Inflammatory macrophage (primary cell): ENCODE results near the gene CNOT8.
A peak's percentile ranks its signal among the peaks of the same experiment; 100 is the strongest.
"Not testable (repeated sequence)": the region's sequence is repeated elsewhere in the genome, so short reads cannot be mapped to it uniquely, and the experiment has no call there.

Source experiments
- DNase-seq, 2 donors: peaks; one replicate each; pipeline ENCODE4 v3.0.0-alpha.2; 2020 to 2022
- total RNA-seq, 18 experiments: gene quantifications; one replicate each; lab custom pipeline; 2026; ENCODE audit warnings: mixed read lengths in 6 of 18, inconsistent platforms in 2 of 18; lab: John Stamatoyannopoulos, UW

The CNOT8 gene
- total RNA-seq, result 25.7 to 74.7 (median 46.7) reads per million in 18 experiments

DNA sequence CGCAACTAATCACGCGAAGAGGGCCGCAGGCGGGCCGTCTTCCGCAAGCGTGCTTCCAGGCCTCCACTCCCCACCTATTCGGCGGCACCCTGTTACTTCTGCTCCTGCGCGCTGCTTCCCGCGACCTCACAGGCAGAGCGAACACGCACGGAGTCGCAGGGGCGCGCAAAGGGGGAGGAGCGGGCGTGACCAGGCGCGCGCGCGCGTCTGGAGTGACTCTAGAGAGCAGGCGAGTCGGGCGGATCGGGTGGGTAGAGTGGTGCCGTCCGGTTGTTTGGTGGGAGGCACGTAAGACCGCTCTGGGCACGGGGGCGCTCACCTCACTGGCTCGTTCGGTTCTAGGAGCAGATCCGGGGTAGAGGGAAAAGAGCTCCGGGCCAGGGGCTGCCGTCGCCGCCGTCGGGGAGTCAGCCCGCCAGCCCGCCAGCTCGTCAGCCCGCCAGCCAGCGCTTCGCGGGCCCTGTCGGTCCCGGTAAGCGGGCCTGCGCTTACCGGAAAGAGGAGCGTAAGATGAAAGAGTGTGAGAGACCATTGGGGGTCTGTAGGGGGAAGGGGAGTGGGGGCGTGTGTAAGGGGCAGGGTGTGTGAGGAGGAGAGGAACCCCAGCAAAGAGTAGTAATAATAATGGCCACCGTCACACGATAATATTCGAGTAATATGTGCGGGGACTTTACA, at the start of gene CNOT8:
CNOT8 (plus strand) TSS at position 331 of the 675 bp plus-strand sequence. CDS start 4,652 bp downstream, outside the sequence.
- DNase-seq, result peak; percentile 98

GRCh38 chr5:154811239-154811638, 47.2 kb upstream of the CNOT8 start:
- no peak for DNase-seq

DNA sequence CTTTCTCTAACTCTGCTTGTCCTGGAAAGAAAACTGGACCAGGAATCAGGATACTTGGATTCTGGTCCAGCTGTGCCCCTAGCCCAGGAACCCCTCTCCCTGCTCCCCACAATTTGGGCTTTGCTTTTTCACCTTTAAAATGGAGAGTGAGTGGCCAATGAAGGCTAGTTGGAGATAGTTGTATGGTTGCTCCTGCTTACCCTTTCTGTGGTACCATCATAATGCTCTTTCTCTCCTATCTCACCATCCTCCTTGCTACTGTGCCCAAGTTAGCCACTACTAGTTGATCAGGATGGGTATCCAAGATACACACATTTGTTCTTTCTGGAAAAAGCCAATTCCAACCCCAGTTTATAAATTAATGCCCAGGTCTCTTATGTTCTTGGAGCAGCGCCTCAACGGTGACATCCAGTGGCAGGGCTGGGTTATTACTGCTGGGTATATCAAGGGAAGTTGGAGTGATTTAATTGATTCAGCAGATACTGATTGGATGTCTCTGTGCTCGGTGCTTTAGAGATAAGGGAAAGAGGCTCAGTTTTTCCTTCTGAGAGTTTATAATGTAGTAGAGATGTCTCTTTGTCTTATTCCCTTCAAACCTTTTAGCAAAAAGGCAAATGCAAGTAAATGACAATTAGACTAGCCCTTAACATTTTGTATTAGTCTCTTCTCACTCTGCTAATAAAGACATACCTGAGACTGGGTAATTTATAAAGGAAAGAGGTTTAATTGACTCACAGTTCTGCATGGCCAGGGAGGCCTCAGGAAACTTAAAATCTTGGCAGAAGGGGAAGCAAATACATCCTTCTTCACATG, 46.6 kb upstream of the CNOT8 start:
- peak; percentile 57 to 63 for DNase-seq

GRCh38 chr5:154813158-154813557, 45.3 kb upstream of the CNOT8 start:
- DNase-seq, result no peak

- no peak for DNase-seq
Observed at GRCh38 chr5:154813736-154814135, 44.7 kb upstream of the CNOT8 start.

DNA sequence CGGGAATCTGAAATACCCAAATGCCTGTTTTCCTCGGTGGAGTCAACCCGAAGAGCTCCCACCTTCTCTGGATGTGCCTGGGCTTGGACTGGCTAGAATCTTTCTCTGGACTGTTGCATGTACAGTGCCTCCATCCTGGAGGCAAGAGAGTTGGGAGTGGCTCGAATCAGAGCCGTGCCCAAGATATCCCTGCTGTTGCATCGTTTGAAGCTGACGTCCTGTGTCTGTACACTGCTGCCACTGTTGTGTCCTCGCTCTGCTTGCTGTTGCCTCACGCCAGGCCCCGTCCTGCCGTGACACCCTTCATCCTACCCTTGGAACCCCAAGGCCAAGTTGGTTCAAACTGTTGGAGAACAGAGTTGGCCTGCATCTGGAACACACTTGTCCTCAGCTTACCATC, 43.4 kb upstream of the CNOT8 start:
- DNase-seq, result no peak

GRCh38 chr5:154815684-154816247, 42.7 kb upstream of the CNOT8 start:
- no peak for DNase-seq

DNA sequence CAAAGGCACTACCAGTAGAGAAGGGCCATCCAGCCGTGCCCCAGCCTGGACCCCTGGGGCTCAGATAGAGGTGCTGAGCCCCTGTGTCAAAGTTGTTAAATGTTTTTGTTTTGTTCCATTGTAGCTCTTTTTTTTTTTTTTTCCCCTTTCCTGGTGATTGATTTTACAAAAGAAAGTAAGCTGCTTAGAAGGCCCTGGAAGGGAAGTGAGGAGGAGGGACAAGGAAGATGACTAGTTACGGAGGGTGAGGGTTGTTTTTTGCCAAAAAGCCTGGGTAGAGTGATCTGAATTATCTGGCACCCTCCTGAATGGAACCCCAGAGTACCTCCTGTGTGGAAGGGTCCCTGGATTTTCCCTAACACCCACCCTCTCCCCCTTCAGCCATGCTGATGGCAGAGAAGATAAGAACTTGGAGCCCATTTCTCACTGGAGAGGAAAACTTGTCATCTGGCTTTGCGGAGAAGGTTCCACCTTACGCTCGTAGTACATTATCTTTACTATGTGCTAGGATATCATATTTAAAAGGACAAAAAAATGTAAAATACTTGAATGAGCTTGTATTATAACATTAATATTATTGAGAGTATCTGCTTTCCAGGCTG, 41.4 kb upstream of the CNOT8 start:
- DNase-seq, result no peak

- DNase-seq, result no peak
Observed at GRCh38 chr5:154817815-154818214, 40.6 kb upstream of the CNOT8 start.

DNA sequence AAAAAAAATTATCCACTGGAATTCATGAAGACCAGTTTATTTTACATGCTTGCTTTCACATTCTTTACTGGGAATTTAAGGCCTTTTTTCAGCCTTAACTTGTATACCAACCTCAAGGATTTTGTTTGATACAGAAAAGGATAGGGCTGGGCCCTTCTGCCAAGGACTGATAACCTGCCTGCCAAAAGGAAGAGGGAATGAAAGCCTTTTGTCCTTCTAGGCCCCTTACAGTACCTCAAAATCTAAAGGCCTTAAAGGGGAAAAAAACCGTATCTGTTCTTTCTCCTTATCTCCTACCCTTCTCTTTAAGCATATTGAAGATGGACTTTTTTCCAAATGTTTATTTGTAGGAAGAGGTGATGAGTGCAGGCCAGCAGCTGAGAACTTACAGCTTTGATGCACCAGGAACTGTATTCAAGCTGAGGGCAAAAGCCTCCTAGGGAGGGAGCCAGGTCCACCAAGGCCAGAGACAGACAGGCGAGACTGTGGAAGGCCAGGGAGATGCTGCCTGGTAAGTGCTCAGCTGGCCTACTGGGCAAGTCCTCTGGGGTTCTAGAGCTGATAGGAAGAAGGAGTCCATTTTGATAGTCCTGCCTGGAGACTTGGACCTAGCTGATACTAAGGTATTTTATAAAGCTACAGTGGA, 39.8 kb upstream of the CNOT8 start:
- no peak for DNase-seq

- no peak for DNase-seq
Observed at GRCh38 chr5:154819546-154819945, 38.9 kb upstream of the CNOT8 start.

DNA sequence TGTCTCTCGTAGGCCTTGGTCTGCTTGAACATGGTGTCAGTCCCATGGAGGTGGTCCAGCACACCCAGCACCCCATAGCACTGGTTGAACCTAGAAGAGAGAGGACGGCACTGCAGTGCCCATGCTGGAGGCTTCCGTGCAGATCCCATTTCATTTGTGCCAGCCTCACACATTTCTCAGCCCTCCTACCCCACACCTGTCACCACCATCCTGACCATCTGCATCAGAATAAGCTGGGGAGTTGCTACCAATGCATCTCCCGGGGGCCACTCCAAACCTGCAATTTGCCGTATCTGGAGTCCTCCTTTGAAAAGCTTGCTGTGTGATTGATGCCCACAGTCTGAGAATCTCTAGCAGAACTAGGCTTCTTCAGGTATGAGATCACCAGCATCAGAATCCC, 38.0 kb upstream of the CNOT8 start:
- DNase-seq, result no peak

DNA sequence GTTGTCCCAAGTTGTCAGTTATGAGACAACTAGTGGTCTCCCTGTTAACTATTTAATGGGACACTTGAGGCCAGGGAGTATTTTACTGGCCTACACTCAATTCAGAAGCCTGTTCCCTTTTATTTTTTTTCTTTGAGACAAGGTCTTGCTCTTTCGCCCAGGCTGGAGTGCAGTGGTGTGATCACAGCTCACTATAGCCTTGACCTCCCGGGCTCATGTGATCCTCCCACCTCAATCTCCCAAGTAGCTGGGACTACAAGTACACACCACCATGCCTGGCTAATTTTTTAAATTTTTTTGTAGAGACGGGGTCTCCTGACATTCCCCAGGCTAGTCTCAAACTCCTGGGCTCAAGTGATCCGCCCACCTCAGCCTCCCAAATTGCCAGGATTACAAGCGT, 35.5 kb upstream of the CNOT8 start:
- DNase-seq, result peak in 1 of 2 donors; percentile 5

- DNase-seq, result no peak
Observed at GRCh38 chr5:154823605-154824004, 34.8 kb upstream of the CNOT8 start.

DNA sequence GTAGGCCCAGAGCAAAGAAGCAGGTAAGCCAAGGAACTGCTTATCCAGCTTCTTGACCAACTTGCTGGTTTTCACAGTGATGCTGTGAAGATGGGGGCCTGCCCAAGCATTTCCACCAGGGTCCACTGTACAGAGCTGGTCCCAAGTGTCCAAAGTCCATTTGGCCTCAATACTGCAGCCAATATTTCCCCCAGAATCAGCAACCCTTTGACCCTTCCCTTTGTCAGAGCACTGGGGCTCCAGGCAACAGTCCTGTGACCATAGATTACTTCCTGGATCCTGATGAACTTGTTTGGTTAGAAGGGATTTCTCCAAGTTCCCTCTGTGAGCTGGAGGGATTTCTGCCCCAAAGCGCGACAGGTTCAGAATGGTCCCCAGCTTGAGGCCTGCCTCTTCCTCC, 34.4 kb upstream of the CNOT8 start:
- DNase-seq, result no peak

DNA sequence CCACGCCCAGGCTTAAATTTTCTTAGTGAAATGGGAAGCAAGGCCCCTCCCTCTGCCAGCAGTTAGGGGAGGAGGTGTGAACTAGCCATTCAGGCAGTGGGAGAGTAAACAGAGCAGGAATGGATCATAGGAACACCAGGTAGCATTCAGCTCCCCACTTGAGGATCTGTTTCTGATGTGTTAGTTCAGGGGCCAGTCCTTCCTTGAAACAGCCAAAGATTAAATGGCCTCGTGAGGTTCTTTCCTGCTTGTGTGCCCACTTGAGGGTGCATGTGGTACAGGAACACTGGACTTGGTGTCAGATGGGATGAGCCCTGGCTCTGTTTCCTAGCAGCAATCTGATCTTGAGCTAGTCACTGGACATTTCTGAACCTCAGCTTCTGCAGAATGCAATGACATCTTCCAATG, 29.2 kb upstream of the CNOT8 start:
- DNase-seq, result no peak

DNA sequence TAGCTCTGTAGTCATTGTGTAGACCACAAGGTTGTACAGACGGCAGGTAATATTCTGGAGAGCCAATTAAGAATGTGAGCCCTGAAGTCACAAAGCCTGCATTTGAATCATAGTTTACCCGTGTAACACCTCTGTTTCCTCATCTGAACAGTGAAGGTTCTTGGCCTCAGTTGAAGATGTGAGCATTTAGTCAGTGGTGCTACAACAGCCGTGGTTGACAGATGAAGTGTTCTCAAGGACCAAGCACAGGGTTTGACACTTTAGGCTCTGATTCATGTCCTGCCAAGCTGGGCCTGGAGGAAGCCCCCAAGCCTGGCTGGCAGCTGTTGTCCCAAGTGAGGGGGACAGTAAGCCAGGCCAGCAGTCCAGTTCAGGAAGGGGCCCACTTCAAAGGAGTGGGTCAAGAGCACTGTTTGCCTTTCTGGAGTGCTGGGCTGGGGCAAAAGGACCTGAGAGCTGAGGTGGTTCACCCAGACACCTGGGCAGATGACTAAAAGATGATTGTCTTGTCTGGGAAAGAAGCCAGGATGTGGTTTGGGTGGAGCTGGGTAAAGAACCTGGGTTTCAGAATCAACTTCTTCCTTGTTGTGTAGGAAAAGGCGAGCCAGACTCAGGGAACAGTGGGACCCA, 28.7 kb upstream of the CNOT8 start:
- no peak for DNase-seq

DNA sequence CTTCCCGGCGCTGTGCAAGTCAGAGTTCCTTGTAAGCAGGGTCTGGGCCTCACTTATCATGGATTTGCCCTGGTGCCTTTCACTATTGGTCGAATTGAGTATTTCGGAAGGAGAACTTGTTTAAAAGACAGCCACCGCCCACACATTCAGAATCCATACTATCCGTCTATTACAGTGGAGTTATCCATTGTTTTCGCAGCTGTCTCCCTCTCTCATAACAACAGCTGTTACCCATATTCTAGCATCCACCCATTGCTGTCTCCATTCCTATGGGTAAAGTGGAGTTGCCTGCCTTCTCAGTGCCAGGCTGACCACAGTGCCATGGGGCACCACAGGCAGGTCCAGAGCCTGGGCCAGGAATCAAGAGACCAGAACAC, 28.2 kb upstream of the CNOT8 start:
- DNase-seq, result no peak

DNA sequence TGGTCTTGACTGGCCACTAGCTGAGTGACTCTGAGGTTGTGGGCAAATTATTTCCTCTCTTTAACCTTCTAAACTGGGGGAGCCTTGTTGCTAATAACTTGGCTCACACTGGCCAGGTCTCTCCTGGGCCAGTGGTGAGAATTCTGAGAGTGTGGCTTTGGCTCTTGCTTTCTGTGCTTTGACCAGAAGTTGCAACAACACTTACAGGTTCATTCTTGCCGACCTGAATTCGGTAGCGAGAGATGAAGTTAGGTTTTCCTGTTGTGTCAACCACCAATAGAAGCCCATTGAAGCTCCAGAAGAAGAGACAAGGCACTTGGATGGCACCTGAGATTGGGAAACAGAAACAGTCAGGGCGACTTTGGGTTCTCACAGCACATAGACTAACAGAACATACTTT, 27.8 kb upstream of the CNOT8 start:
- DNase-seq, result no peak

- no peak for DNase-seq
Observed at GRCh38 chr5:154831451-154831850, 27.0 kb upstream of the CNOT8 start.

- not testable (repeated sequence) for DNase-seq
Observed at GRCh38 chr5:154832804-154833203, 25.6 kb upstream of the CNOT8 start.

GRCh38 chr5:154834053-154834452, 24.4 kb upstream of the CNOT8 start:
- no peak for DNase-seq
